Hematopoietic multipotent progenitor cell treated with erythropoietin and hydrocortisone succinate and interleukin-3 and kit ligand, for 17 days (in vitro differentiated cells): Measurements from ENCODE around the gene SMTNL2.
"Not testable (repeated sequence)": the region's sequence is repeated elsewhere in the genome, so short reads cannot be mapped to it uniquely, and the experiment has no call there.

Experiments
- DNase-seq: peaks from one replicate; pipeline ENCODE4 v3.0.0-alpha.2; 2015; ENCODE audit warnings: low spot score

The SMTNL2 gene

GRCh38 chr17:4602041-4602440 lies 17.7 kb downstream of the SMTNL2 start:
- no peak for DNase-seq

- no peak for DNase-seq
Observed at GRCh38 chr17:4604111-4604644, 19.8 kb downstream of the SMTNL2 start.

GRCh38 chr17:4604736-4605135 lies 20.4 kb downstream of the SMTNL2 start:
- not testable (repeated sequence) for DNase-seq

- no peak for DNase-seq
Observed at GRCh38 chr17:4605826-4606225, 21.5 kb downstream of the SMTNL2 start.

GRCh38 chr17:4607261-4607741 lies 23.0 kb downstream of the SMTNL2 start:
- no peak for DNase-seq

GRCh38 chr17:4607773-4608187 lies 23.5 kb downstream of the SMTNL2 start:
- no peak for DNase-seq

- DNase-seq, result no peak
Observed at GRCh38 chr17:4609761-4610160, 25.4 kb downstream of the SMTNL2 start.

- DNase-seq, result no peak
Observed at GRCh38 chr17:4610162-4610561, 25.8 kb downstream of the SMTNL2 start.

GRCh38 chr17:4610656-4611055 lies 26.3 kb downstream of the SMTNL2 start:
- DNase-seq, result no peak

GRCh38 chr17:4616476-4616875 lies 32.1 kb downstream of the SMTNL2 start:
- no peak for DNase-seq

- no peak for DNase-seq
Observed at GRCh38 chr17:4617090-4617489, 32.8 kb downstream of the SMTNL2 start.

- DNase-seq, result no peak
Observed at GRCh38 chr17:4617590-4618351, 33.4 kb downstream of the SMTNL2 start.

GRCh38 chr17:4620531-4621101 lies 36.3 kb downstream of the SMTNL2 start:
- DNase-seq, result no peak

- no peak for DNase-seq
Observed at GRCh38 chr17:4622375-4622774, 38.0 kb downstream of the SMTNL2 start.

- DNase-seq, result no peak
Observed at GRCh38 chr17:4623249-4623648, 38.9 kb downstream of the SMTNL2 start.

- not testable (repeated sequence) for DNase-seq
Observed at GRCh38 chr17:4624451-4624911, 40.2 kb downstream of the SMTNL2 start.

- no peak for DNase-seq
Observed at GRCh38 chr17:4625181-4625617, 40.9 kb downstream of the SMTNL2 start.

- DNase-seq, result no peak
Observed at GRCh38 chr17:4626734-4627256, 42.5 kb downstream of the SMTNL2 start.

GRCh38 chr17:4631431-4631830 lies 47.1 kb downstream of the SMTNL2 start:
- DNase-seq, result no peak

GRCh38 chr17:4631836-4632580 lies 47.7 kb downstream of the SMTNL2 start:
- no peak for DNase-seq

GRCh38 chr17:4632581-4632920 lies 48.2 kb downstream of the SMTNL2 start:
- no peak for DNase-seq

- no peak for DNase-seq
Observed at GRCh38 chr17:4633643-4634042, 49.3 kb downstream of the SMTNL2 start.
